ENCODE data around the gene SLC25A51.
"Not testable (repeated sequence)": the region's sequence is repeated elsewhere in the genome, so short reads cannot be mapped to it uniquely, and the experiment has no call there.

SLC25A51 gene

GRCh38 chr9:37919956-37920335, 16.0 kb upstream of the SLC25A51 start:
- DNase-seq (ENCODE audit: low read depth), result no peak

GRCh38 chr9:37919246-37919955, 15.5 kb upstream of the SLC25A51 start:
- no peak for DNase-seq (ENCODE audit: low read depth)

- DNase-seq (ENCODE audit: low read depth), result no peak
These were observed 14.8 kb upstream of the SLC25A51 start for GRCh38 chr9:37918665-37919170.

- no peak for DNase-seq (ENCODE audit: low read depth)
These were observed 14.1 kb upstream of the SLC25A51 start for GRCh38 chr9:37917801-37918664.

DNA sequence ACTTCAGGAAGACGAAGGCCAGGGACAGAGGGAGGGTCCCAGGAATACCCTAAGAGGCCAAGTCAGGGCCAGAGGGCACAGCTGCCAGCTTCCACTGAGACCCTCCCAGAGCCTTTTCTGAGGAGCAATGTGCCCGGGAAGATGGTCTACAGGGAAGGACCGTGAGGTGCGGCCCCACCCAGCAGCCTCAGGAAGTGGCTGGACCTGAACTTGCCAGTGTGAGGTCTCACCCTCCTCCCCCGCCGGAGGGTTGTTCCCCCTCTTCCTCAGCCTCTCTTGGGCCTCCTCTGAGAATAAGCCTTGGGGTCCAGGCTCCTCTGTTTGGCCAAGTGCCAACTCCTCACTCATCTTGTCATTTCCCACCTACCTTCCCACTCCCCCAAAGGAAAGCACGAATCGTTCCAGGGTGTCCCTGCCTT, 13.4 kb upstream of the SLC25A51 start:
- no peak for DNase-seq (ENCODE audit: low read depth)

DNA sequence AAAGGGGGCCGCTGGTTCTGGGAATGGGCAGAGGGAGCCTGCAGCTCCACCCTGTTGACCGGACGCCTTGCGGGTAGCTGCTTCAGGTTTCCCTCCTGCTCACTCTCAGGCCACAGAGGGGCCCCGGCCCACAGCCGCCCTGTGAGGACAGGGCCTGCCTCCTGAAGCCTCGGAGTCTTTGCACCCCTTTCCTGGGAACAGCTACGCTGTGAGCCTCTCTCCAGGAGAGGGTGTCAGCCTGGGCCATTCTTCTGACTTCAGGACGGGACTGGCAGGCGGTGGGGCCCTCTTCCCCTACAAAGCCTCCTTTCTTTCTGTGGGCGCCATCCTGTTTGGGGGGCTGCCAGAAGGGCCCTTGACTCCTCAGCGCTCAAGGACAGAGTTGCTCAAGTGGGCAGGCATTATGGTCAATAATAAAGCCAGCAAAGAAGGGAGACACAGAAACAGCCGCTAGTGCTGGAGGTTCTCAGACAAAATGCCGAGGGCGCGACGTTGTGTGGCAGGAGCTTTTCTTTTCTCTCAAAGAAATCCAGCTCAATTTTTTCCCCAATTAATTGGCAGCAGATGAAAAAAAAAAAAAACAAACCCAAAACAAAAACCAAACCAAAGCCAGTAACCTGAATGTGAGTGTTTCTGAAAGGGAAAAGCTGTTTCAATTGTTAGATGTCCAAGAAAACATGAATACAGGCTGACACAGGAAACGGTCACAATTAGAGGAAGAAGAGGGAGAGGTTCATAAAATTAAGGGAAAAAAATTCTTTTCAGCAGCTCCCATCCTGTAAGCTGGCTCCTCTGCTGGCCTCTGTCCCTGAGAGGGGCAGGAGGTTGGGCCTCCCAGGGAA, 12.8 kb upstream of the SLC25A51 start:
- no peak for DNase-seq (ENCODE audit: low read depth)

- no peak for DNase-seq (ENCODE audit: low read depth)
These were observed 12.1 kb upstream of the SLC25A51 start for GRCh38 chr9:37915911-37916470.

GRCh38 chr9:37914701-37915358, 10.9 kb upstream of the SLC25A51 start:
- DNase-seq (ENCODE audit: low read depth), result no peak

DNA sequence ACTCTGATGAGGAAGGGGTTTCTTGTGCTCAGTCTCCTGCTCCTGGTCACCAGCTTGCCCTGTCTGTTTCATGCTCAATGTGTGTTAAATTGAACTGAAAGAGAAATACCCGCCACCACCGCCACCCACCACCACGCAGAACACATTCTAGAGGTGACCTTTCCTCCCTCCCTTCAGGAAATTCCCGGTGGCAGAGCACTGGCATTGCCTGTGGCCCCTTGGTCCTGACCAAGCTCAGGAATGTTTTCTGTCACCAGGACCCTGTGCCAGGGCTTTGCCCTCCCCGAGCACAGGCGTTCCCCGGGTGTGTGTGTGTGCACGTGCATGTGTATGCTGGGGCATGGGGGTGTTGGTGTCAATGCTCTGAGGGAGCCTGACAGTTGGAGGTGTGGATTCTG, 10.2 kb upstream of the SLC25A51 start:
- no peak for DNase-seq (ENCODE audit: low read depth)

DNA sequence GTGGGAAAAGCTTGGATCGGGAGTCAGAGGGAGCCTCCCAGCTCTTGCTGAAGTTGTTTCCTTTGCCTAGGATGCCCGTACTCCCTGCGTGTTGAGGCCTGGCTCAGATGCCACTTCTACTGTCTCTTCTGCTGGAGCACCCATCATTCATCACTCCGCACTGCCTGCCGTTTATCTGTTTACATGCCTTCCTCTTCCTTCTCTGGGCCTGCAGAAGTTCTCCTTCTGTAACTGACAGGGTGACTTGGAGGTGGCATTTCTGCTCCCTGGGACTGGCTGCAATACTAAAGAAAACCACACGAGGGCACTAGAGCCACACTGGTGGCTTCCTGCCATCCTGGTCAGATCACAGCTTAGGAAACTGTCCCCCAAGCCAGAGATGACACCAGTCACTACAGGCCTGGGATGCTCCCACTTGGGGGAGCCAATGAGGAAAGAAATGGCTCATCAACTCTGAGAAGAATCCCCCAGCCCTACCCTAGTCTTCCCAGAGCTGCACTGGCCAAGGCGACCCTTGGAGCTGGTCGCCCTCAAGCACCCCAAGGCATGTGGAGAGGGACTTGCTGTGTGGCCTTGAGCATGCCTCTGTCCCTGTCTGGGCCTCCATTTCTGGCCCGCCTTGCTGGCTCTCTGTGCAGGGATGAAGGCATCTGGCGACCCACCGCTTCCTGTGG, 9.7 kb upstream of the SLC25A51 start:
- no peak for DNase-seq (ENCODE audit: low read depth)

DNA sequence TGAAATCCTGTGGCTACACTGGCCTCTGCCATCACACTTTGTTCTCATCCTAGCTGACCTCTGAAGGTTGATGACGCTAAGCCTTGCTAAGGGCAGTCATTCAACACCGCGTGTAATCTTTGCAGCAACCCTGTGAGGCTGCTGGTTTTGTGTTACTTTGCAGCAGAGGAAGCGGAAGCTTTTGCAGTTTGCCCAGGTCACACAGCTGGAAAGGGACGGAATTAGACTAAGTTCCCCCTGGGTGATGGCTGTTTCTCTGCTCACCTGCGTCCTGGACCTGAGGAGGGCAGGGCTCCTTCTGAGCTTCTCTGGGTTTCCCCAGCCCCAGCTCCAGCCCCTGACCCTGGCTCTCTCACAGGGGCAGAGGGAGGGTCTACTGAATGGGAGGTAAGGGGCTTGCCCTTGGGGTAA, 7.3 kb upstream of the SLC25A51 start:
- DNase-seq (ENCODE audit: low read depth), result no peak

- DNase-seq (ENCODE audit: low read depth), result no peak
These were observed 6.3 kb upstream of the SLC25A51 start for GRCh38 chr9:37910271-37910670.

DNA sequence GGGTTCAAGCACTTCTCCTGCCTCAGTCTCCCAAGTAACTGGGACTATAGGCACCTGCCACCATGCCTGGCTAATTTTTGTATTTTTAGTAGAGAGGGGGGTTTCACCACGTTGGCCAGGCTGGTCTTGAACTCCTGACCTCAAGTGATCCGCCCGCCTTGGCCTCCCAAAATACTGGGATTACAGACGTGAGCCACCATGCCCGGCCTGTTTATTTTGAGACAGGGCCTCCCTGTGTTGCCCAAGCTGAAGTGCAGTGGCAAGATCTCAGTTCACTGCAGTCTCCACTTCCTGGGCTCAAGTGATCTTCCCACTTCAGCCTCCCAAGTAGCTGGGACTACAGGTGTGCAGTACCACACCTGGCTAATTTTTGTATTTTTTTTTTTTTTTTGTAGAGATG, 5.9 kb upstream of the SLC25A51 start:
- not testable (repeated sequence) for DNase-seq (ENCODE audit: low read depth)

DNA sequence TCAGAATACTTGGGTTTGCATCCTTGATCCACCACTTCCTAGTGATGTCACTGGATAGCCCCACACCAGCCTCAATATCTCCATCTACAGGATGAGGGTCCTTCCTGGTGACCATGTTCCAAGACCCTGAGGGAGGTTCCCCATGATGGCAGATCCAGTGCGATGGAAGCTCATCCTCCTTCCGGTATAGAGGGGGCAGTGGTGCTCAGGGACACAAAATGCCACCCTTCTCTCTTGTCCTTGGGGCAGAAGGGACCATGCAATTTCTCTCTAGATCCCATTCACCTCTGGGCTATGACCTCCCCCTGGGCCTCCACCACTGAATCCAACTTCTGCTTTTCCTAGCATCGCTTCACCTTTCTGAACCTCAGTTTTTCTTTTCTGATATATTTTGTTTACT, 5.4 kb upstream of the SLC25A51 start:
- DNase-seq (ENCODE audit: low read depth), result no peak

DNA sequence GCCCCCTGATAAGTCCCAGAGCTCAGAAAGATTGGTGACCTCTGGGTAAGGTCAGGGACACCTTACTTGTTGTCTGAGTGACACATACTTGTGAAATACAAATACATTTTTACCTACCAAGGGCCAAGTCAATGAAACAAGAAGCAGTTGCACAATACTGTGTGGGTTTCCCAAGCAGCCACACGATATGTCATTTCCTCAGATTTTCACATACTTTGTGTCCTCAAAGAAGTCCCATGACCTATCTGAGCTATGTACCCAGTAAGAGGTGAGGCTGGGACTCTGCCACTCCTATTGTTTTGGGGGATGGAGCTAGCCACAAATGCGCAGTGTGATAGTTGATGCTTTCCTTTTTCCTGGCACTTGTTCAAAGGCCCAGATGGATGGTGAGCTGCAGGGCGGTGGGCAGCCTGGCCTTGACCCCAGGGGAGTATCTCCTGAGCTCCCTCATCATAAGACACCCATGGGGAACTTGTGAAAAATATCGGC, 4.8 kb upstream of the SLC25A51 start:
- DNase-seq (ENCODE audit: low read depth), result peak; percentile 80

GRCh38 chr9:37908283-37908682, 4.4 kb upstream of the SLC25A51 start:
- peak; percentile 23 for DNase-seq (ENCODE audit: low read depth)

DNA sequence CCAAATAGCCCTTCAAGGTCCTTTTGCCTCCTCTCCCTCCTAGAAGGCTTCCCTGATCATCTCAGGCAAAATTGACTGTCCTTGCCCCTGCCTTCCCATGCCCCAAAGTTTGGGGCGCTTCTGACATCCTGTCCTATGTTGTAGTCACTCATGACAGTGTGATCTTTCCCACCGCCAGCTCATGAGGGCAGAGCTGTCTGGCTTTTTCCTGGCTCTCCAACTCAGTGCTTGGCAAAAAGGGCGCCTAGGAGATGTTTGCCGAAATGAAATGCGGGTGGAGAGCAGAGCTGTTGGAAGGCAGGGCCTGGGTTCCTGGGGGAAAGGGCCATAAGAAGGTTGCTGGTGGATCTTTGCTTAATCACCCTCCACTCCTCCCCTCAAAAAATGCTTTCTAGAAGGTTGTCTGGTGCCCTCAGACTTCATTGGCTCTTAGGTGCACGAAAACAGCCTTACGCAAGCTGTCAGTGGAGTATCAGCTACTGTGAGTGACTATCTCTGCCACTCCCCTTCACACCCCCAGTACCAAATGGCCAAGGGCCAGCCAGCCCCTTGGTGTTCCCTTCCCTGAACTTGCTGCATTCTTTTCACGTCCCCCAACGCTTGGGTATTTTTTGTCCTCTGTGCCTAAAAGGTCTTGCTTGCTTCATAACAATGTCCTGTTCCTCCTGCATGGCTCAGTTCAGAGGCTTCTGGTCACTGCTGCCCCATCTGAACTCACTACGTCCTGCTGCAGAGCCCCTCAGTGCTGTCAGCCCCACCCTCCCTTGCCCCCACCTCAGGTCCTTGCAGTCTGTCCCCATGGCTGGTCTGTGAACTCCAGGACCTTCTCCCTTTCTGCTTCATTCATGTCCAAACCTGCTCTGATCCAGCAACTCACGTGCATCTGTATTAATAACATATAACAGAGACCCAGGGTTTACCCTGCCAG, 2.6 kb upstream of the SLC25A51 start:
- DNase-seq (ENCODE audit: low read depth), result no peak

- no peak for DNase-seq (ENCODE audit: low read depth)
These were observed 1.8 kb upstream of the SLC25A51 start for GRCh38 chr9:37905776-37906175.

DNA sequence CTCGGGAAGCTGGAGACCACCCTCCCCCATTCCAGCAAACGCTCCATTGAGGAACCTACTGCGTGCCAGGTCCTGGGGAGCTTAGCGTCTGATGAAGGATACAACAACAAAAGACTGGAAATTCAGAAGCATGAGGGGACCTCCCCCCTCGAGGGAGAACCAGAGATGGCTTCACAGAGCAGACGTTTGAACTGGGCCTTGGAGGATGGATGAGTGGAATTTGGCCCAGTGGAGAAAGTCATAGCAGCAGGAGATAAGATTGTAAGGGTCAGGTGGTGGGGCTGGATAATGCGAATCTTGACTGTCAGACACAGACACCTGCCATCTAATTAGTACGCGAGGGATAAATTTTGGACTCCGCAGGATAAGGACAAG, 1.2 kb upstream of the SLC25A51 start:
- no peak for DNase-seq (ENCODE audit: low read depth)

All from amniotic epithelial cell (primary cell).